Measurements from ENCODE around the gene TMEM72.

Gene TMEM72

GRCh38 chr10:44890696-44891563, 20.2 kb upstream of the TMEM72 start:
- no peak for DNase-seq (ENCODE audit: low spot score)

DNA sequence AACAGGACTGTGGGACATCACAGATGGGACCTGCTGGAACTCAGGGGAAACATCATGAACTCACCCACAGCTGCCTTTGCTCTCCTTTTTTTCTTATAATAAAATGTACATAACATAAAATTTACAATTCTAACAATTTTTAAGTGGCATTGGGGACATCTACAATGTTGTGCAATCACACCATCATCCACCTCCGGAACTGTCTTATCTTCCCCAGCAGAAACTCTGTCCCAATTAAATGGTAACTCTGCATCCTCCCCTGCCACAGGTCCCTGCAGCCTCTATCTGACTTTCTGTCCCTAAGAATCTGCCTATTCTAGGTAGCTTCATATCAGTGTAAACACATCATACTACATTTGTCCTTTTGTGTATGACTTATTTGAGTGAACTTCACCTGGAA, 19.4 kb upstream of the TMEM72 start:
- DNase-seq (ENCODE audit: low spot score) = no peak

GRCh38 chr10:44893604-44894468, 17.3 kb upstream of the TMEM72 start:
- no peak for DNase-seq (ENCODE audit: low spot score)

DNA sequence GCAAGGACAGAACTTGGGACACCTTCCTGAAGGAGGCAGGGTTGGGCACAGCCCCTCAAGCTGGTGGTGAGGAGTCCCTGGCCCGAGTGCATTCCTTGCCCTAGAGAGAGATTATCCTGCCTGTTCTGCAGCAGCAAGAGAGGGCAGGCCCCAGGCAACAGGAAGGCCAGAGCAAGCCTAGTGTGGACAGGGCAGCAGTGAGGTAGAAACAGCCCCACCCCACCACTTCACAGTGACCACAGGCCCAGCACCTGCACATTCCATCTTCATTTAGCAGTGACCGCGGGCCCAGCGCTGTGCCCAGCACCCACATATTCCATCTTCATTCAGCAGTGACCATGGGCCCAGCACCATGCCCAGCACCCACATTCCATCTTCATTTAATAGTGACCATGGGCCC, 16.4 kb upstream of the TMEM72 start:
- no peak for DNase-seq (ENCODE audit: low spot score)

DNA sequence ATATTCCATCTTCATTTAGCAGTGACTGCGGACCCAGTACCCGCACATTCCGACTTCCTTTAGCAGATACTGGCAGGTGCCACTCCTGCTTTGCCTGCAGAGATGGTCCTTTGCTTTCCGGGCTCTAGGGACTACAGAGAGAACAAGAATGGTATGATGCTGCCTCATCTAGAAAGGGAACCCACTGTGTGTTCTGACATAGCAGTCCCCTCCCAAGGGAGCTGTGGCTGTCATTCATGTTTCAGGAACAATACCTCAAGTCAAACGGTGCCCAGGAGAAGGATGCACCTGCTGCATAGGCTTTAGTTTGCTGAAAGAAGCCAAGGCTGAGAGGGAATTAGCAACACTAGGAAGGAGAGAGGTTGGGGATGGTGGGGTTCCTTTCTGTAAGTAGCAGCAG, 15.9 kb upstream of the TMEM72 start:
- DNase-seq (ENCODE audit: low spot score) = no peak

- DNase-seq (ENCODE audit: low spot score) = no peak
Observed at GRCh38 chr10:44897049-44897448, 14.1 kb upstream of the TMEM72 start.

- DNase-seq (ENCODE audit: low spot score) = no peak
Observed at GRCh38 chr10:44898665-44899064, 12.5 kb upstream of the TMEM72 start.

GRCh38 chr10:44899450-44900080, 11.6 kb upstream of the TMEM72 start:
- no peak for DNase-seq (ENCODE audit: low spot score)

GRCh38 chr10:44902941-44903545, 8.1 kb upstream of the TMEM72 start:
- DNase-seq (ENCODE audit: low spot score) = no peak

DNA sequence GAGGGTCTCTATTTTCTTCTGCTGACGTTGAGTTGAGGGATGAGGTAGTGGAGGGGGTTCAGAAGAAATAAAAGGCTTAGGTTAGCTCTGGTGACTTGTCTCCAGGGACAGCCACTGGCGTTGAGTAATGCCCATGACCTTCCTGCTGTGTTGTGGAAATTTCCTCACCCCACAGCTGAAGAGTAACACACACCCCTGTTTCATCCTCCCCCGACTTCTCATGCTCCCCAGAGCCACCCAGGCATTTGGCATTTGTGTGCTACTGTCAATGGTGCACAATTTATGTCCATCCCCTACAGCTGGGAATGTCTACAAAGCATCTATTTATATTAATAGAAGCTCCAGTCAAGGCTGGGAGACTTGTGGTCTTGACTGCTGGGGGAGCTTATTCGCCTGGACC, 4.7 kb upstream of the TMEM72 start:
- no peak for DNase-seq (ENCODE audit: low spot score)

DNA sequence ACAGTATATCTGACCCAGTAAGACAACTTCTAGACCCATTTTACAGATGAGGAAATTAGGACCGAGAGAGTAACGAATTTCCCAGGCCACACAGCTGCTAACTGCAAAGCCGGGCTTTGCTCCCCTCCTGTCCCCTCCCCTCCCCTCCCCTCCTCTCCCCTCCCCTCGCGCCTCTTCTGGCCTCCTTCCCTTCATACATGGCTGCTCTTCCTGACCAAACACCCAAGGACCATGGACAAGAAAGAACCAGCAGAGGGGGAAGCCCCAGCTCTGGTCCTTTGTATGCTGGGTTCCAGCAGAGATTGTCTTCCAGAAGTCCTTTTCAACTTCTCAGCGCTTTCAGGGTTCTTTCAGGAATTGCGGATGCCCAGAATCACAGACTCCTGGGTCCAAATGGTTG, 3.6 kb upstream of the TMEM72 start:
- DNase-seq (ENCODE audit: low spot score) = no peak

- no peak for DNase-seq (ENCODE audit: low spot score)
Observed at GRCh38 chr10:44908066-44908749, 2.9 kb upstream of the TMEM72 start.

- DNase-seq (ENCODE audit: low spot score) = no peak
Observed at GRCh38 chr10:44908936-44909630, 2.1 kb upstream of the TMEM72 start.

DNA sequence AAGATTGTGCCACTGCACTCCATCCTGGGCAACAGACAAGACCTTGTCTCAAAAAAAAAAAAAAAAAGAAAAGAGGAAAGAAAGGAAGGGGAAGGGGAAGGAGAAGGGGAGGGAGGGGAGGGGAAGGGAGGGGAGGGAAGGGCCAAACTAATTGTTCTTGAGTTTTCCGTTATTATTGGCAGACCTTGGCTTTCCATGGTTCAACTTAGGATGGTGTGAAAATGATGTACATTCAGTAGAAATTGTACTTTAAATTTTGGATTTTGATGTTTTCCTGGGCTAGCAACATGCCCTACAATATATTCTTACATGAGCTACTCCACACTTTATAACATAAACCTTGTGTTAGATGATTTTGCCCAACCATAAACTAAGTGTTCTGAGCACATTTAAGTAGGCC, 1.2 kb upstream of the TMEM72 start:
- no peak for DNase-seq (ENCODE audit: low spot score)

GRCh38 chr10:44910602-44911001, 535 bp upstream of the TMEM72 start:
- no peak for DNase-seq (ENCODE audit: low spot score)

DNA sequence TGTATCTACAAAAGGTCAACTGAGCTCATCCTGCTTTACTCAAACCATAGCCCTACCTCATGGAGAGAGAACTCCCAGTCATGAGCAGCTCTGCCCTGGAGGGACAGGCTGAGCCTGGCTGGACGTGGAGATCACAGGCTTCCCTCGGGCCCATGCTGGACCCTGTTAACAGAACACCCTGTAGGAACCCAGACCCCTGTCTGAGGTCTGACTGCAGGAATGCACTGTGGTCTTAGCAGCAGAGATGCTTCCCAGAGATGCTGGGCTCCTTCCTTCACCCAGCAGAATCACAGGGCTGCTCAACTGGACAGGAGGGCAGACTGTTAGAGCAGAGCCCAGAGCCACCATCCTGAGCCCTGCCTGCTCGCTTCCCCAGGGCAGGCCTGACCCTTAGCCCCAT, 814 bp downstream of the TMEM72 start:
- DNase-seq (ENCODE audit: low spot score) = no peak

DNA sequence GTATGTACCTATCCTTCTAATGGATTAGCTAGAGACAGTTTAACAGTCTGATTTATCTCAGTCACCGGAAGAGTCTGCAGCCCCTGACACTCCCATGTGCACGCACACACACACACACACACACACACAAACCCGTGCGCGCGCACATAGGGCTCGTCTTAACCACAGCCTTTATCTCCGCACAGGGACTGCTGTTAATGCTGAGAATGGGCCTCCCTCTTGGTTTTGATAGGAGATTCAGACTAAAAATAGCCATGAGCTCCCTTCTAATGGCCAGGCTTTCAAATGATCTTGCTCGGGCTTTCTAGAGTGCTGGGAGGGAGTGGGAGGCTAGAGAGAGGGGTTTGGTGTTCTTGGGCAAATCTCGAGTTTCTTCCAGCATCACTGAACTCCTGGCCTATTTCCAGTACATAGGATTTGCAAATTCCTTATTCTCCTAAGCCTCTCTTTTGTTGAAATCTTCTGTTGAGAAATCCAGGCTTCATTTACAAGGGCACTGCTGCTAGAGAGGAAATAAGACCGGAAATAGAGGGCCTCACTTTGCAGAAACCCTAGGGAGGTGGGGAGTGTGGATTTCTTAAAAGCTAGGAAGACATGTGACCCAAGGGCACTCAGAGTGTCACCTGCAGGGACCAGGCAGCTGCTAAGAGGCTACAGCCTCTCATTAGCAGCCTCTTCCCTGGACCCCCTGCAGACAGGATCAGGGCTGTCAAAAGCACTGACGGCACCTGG, 2.4 kb downstream of the TMEM72 start:
- no peak for DNase-seq (ENCODE audit: low spot score)

- no peak for DNase-seq (ENCODE audit: low spot score)
Observed at GRCh38 chr10:44914891-44915290, 3.8 kb downstream of the TMEM72 start.

DNA sequence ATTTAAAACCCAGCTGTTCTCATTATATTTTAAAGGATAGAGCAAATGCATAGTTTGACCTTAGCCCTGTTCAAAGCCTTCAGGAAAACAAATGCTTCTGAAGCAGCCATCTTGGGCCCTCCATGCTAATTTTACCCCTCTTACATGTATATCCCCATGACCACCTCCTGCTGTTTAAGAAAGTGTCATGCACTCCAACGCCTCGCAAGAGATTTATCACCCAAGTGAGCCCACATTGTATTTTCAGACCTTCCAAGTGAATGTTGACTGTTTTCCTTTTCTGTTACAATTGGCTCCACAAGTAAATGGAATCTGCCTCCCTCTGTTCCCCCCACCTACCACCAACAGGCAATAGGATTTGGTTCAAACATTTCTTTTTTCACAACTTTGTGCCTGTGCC, 5.3 kb downstream of the TMEM72 start:
- DNase-seq (ENCODE audit: low spot score) = no peak

DNA sequence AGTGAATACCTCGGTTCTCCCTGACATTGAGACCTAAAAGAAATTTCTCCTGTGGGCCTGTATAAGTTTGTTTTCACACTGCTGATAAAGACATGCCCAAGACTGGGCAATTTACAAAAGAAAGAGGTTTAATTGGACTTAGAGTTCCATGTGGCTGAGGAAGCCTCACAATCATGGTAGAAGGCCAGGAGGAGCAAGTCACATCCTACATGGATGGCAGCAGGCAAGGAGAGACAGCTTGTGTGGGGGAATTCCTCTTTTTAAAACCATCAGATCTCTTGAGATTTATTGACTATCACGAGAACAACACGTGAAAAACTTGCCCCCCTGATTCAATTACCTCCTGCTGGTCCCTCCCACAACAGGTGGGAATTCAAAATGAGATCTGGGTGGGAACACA, 6.7 kb downstream of the TMEM72 start:
- no peak for DNase-seq (ENCODE audit: low spot score)
